ENCODE data around the gene EPGN. TPM values are rescaled to one million over a fixed set of nuclear protein-coding genes. Genes with fewer than 3 reads are reported as not detected.

The EPGN gene
- total RNA-seq, 2 experiments from 2014 or later: not detected

DNA sequence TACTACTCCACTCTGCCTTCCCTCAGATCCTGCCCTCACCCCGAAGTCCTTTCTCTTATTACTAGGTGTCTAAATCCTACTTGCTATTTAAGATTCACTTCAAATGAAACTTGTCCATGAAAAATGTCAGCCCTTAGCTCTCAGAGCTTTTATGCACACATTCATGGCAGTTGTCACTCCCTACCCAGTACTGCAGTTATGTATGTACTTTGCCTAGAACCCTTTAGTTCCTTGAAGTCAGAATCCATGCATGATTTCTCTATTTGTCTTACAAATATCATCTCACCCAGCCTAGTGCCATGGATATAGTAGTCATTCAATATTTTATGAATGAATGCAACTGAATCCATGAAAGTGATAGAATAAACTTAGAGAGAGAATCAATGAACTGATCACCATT is 3.3 kb upstream of the EPGN start:
- Histone ChIP-seq H3K9me3 (ENCODE audit: low read length) (no peaks in the 10 kb centered on the region), H3K36me3 (ENCODE audit: insufficient read depth, low read length) (no peaks in the 10 kb centered on the region), H3K4me1 (ENCODE audit: insufficient read depth, low read length, poor library complexity, severe bottlenecking) (peaks cover 12% of the 10 kb centered on the region), H4K20me1 (ENCODE audit: insufficient read depth, low read length) (no peaks in the 10 kb centered on the region), H2AFZ (ENCODE audit: low read length) (no peak overlapping the region), H3K4me3 (ENCODE audit: low read depth, low read length, poor library complexity, severe bottlenecking) (no peak overlapping the region), H3K79me2 (ENCODE audit: insufficient read depth, low read depth, low read length) (no peaks in the 10 kb centered on the region), H3K27ac (ENCODE audit: low read depth, low read length, poor library complexity, severe bottlenecking) (no peak overlapping the region), H3K4me2 (ENCODE audit: low read length) (no peak overlapping the region), H3K9me2 (ENCODE audit: insufficient read depth, low read length) (no peaks in the 10 kb centered on the region)
- POLR2A ChIA-PET: interaction anchor here (2.0 kb wide), 1 partner anchor 72 kb away, joined by 8 read pairs; no protein-coding TSS in a partner anchor
- CTCF ChIA-PET (ENCODE audit: unreplicated experiment): no interaction called here
- DNase-seq (ENCODE audit: low spot score): no peak
- BruUV-seq (replicated peaks): no TSS peak
- TF ChIP-seq, protein P1, sequence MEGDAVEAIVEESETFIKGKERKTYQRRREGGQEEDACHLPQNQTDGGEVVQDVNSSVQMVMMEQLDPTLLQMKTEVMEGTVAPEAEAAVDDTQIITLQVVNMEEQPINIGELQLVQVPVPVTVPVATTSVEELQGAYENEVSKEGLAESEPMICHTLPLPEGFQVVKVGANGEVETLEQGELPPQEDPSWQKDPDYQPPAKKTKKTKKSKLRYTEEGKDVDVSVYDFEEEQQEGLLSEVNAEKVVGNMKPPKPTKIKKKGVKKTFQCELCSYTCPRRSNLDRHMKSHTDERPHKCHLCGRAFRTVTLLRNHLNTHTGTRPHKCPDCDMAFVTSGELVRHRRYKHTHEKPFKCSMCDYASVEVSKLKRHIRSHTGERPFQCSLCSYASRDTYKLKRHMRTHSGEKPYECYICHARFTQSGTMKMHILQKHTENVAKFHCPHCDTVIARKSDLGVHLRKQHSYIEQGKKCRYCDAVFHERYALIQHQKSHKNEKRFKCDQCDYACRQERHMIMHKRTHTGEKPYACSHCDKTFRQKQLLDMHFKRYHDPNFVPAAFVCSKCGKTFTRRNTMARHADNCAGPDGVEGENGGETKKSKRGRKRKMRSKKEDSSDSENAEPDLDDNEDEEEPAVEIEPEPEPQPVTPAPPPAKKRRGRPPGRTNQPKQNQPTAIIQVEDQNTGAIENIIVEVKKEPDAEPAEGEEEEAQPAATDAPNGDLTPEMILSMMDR (conservative IDR thresholded peaks at IDR 0.05; ENCODE audit: low read length): no peak
- TF ChIP-seq EZH2phosphoT487 (IDR thresholded peaks at IDR 0.05; ENCODE audit: borderline replicate concordance, low read depth, low read length): no peak
- intact Hi-C loops (cut with micrococcal nuclease; ENCODE audit: unreplicated experiment): no loop called here

DNA sequence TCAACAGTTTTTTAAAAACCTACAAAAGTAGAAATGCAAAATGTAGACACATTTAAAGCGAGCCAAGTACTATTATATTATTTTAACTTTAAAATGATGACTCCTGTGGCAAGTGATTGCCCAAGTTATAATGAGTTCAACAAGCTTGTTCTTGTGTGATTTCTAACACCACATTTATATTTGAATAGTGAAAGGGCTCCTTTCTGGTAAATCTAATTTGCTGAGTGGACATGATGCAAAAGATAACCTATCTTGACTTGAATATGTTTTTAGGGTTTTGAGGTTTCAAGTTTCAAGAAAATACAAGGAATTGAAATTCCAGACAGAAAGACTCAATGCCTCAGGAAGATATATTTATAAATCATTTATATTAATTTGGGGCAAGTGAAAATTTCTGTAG is 1.1 kb upstream of the EPGN start:
- H3K9me3 ChIP-seq (ENCODE audit: low read length): no peaks in the 10 kb centered on the region
- H3K36me3 ChIP-seq (ENCODE audit: insufficient read depth, low read length): no peaks in the 10 kb centered on the region
- H3K4me1 ChIP-seq (ENCODE audit: insufficient read depth, low read length, poor library complexity, severe bottlenecking): peaks cover 12% of the 10 kb centered on the region
- no peaks in the 10 kb centered on the region for H4K20me1 ChIP-seq (ENCODE audit: insufficient read depth, low read length)
- no peak overlapping the region for H3K27ac ChIP-seq (ENCODE audit: low read depth, low read length, poor library complexity, severe bottlenecking)
- ChIA-PET POLR2A (interaction anchor here (1.2 to 1.8 kb wide), 2 partner anchors 52 to 150 kb away, joined by 4 read pairs; no protein-coding TSS in a partner anchor), CTCF (ENCODE audit: unreplicated experiment) (no interaction called here)
- H3K4me2 ChIP-seq (ENCODE audit: low read length): no peak overlapping the region
- H3K9me2 ChIP-seq (ENCODE audit: insufficient read depth, low read length): no peaks in the 10 kb centered on the region
- H2AFZ ChIP-seq (ENCODE audit: low read length): no peak overlapping the region
- intact Hi-C loops (cut with micrococcal nuclease; ENCODE audit: unreplicated experiment): no loop called here
- no peaks in the 10 kb centered on the region for H3K79me2 ChIP-seq (ENCODE audit: insufficient read depth, low read depth, low read length)
- BruUV-seq (replicated peaks): no TSS peak
- no peak for TF ChIP-seq EZH2phosphoT487 (IDR thresholded peaks at IDR 0.05; ENCODE audit: borderline replicate concordance, low read depth, low read length)
- TF ChIP-seq, protein P1 (conservative IDR thresholded peaks at IDR 0.05; ENCODE audit: low read length): no peak
- H3K4me3 ChIP-seq (ENCODE audit: low read depth, low read length, poor library complexity, severe bottlenecking): no peak overlapping the region
- no peak for DNase-seq (ENCODE audit: low spot score)

GRCh38 chr4:74309223-74309622 is 953 bp downstream of the EPGN start:
- H3K36me3 ChIP-seq (ENCODE audit: insufficient read depth, low read length): no peaks in the 10 kb centered on the region
- POLR2A ChIA-PET: interaction anchor here (0.7 to 2.4 kb wide), 7 partner anchors 8 to 104 kb away, joined by 3 to 11 read pairs (median 4); no protein-coding TSS in a partner anchor
- BruUV-seq (replicated peaks): no TSS peak

More at GRCh38 chr4:74309223-74309622, 953 bp downstream of the EPGN start:
- H3K9me3 ChIP-seq (ENCODE audit: low read length): no peaks in the 10 kb centered on the region
- TF ChIP-seq, protein P1 (conservative IDR thresholded peaks at IDR 0.05; ENCODE audit: low read length): no peak
- no peak for TF ChIP-seq EZH2phosphoT487 (IDR thresholded peaks at IDR 0.05; ENCODE audit: borderline replicate concordance, low read depth, low read length)
- peak; percentile 13 for DNase-seq (ENCODE audit: low spot score)
- H3K4me2 ChIP-seq (ENCODE audit: low read length): peak overlapping the region; percentile 45
- H3K27ac ChIP-seq (ENCODE audit: low read depth, low read length, poor library complexity, severe bottlenecking): no peak overlapping the region
- H3K4me3 ChIP-seq (ENCODE audit: low read depth, low read length, poor library complexity, severe bottlenecking): no peak overlapping the region
- peaks cover 12% of the 10 kb centered on the region for H3K4me1 ChIP-seq (ENCODE audit: insufficient read depth, low read length, poor library complexity, severe bottlenecking)
- H2AFZ ChIP-seq (ENCODE audit: low read length): peak overlapping the region; percentile 75
- no peaks in the 10 kb centered on the region for H3K79me2 ChIP-seq (ENCODE audit: insufficient read depth, low read depth, low read length)
- intact Hi-C loops (cut with micrococcal nuclease; ENCODE audit: unreplicated experiment): no loop called here
- no peaks in the 10 kb centered on the region for H4K20me1 ChIP-seq (ENCODE audit: insufficient read depth, low read length)
- no peaks in the 10 kb centered on the region for H3K9me2 ChIP-seq (ENCODE audit: insufficient read depth, low read length)
- CTCF ChIA-PET (ENCODE audit: unreplicated experiment): interaction anchor here (1.2 kb wide), 1 partner anchor 81 kb away, joined by 4 read pairs; no protein-coding TSS in a partner anchor

Measured in OCI-LY7 (cell line).